ENCODE data around the gene NDUFC1. TPM values are rescaled to one million over a fixed set of nuclear protein-coding genes. Genes with fewer than 3 reads are reported as not detected.
A peak's percentile ranks its signal among the peaks of the same experiment; 100 is the strongest.
"Not testable (repeated sequence)": the region's sequence is repeated elsewhere in the genome, so short reads cannot be mapped to it uniquely, and the experiment has no call there.

Gene NDUFC1
- total RNA-seq, 1 donor from 2014 or later: 19.4 TPM

DNA sequence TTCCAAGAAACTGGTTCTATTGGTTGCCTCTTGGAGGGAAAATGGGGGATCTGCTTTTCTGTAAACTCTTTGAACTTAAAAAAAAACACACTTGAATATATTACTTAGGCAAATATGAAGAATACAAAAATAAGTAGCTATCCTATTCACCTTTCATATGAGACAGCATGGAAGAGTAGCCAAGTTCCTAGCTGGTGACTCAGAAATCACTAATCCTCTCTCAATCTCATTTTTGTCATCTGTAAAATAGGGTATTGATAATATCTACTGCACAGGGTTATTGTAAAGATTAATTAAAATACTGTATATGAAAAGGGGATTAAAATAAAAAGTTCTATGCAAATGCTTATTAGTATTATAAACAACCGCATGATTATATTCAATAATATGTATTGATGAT lies 35.0 kb downstream of the NDUFC1 start:
- peak overlapping the region; percentile 20 for H3K27ac Mint-ChIP-seq (ENCODE audit: unreplicated experiment)

DNA sequence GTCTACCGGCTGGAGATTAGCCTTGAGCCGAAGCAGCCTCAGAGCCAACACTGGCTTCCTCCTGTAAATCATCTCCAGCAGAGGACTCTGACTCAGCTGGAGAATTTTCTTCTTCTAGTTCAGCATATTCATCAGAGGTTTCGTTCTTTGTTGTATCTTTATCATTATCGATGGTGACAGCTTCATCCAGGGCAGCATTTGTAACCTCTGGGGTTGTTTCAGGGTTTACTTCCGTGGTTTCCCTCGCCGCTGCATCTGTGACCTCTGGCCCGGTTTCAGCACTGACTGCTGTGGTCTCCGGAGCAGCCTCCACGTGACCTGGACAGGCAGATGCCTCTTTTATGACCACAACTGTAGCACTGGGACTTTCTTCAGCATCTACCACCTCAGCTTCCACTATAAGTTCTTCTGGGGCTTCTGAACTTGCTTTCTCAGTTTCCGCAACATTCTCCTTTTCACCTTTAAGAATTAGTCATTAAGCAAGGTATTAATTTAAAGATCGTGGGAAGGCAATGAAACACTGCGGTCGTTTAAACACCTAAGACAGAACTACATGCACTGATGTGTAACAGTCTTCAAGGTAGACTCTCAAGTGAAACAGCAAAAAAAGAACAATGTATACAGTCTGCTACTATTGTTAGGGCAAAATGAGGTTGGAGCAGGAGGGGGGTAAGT lies 35.6 kb downstream of the NDUFC1 start:
- Mint-ChIP-seq H3K4me1 (ENCODE audit: low read depth, unreplicated experiment) (peaks cover 6% of the 10 kb centered on the region), H3K27ac (ENCODE audit: unreplicated experiment) (peak overlapping the region; percentile 20), H3K27me3 (ENCODE audit: unreplicated experiment) (no peaks in the 10 kb centered on the region), H3K36me3 (ENCODE audit: unreplicated experiment) (no peaks in the 10 kb centered on the region), H3K4me3 (ENCODE audit: unreplicated experiment) (peak overlapping the region; percentile 61), H3K9me3 (ENCODE audit: unreplicated experiment) (no peaks in the 10 kb centered on the region)
- TF ChIP-seq, protein P1, sequence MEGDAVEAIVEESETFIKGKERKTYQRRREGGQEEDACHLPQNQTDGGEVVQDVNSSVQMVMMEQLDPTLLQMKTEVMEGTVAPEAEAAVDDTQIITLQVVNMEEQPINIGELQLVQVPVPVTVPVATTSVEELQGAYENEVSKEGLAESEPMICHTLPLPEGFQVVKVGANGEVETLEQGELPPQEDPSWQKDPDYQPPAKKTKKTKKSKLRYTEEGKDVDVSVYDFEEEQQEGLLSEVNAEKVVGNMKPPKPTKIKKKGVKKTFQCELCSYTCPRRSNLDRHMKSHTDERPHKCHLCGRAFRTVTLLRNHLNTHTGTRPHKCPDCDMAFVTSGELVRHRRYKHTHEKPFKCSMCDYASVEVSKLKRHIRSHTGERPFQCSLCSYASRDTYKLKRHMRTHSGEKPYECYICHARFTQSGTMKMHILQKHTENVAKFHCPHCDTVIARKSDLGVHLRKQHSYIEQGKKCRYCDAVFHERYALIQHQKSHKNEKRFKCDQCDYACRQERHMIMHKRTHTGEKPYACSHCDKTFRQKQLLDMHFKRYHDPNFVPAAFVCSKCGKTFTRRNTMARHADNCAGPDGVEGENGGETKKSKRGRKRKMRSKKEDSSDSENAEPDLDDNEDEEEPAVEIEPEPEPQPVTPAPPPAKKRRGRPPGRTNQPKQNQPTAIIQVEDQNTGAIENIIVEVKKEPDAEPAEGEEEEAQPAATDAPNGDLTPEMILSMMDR (IDR thresholded peaks at IDR 0.05; ENCODE audit: partially characterized antibody, unreplicated experiment): no peak
- DNase-seq: peak; percentile 45

More for the DNA sequence above, 35.0 kb downstream of the NDUFC1 start:
- TF ChIP-seq, protein P1 (IDR thresholded peaks at IDR 0.05; ENCODE audit: partially characterized antibody, unreplicated experiment): no peak
- Mint-ChIP-seq H3K4me1 (ENCODE audit: low read depth, unreplicated experiment) (peaks cover 6% of the 10 kb centered on the region), H3K9me3 (ENCODE audit: unreplicated experiment) (no peaks in the 10 kb centered on the region), H3K36me3 (ENCODE audit: unreplicated experiment) (no peaks in the 10 kb centered on the region), H3K27me3 (ENCODE audit: unreplicated experiment) (no peaks in the 10 kb centered on the region), H3K4me3 (ENCODE audit: unreplicated experiment) (no peak overlapping the region)
- no peak for DNase-seq

DNA sequence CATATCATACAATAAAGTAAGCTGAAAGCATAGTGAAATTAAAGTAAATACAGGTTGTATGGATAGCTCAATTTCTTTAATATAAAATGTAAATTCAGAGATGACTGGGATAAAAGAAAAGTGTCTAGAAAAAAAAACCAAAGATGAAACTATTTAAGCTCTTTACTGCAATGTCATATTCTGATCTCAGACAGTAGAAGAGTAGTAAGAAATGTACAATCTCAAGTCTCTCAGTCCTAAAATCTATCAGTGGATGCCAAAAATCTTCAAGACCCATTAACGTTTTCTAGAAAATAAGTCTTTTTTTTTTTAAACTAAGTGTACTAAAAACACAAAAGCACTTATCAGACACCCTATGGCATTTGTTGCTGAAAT lies 36.1 kb downstream of the NDUFC1 start:
- H3K27me3 Mint-ChIP-seq (ENCODE audit: unreplicated experiment): no peaks in the 10 kb centered on the region
- TF ChIP-seq, protein P1 (IDR thresholded peaks at IDR 0.05; ENCODE audit: partially characterized antibody, unreplicated experiment): no peak
- peaks cover 6% of the 10 kb centered on the region for H3K4me1 Mint-ChIP-seq (ENCODE audit: low read depth, unreplicated experiment)
- no peaks in the 10 kb centered on the region for H3K36me3 Mint-ChIP-seq (ENCODE audit: unreplicated experiment)
- no peak for DNase-seq
- H3K9me3 Mint-ChIP-seq (ENCODE audit: unreplicated experiment): no peaks in the 10 kb centered on the region
- H3K27ac Mint-ChIP-seq (ENCODE audit: unreplicated experiment): no peak overlapping the region
- H3K4me3 Mint-ChIP-seq (ENCODE audit: unreplicated experiment): no peak overlapping the region

DNA sequence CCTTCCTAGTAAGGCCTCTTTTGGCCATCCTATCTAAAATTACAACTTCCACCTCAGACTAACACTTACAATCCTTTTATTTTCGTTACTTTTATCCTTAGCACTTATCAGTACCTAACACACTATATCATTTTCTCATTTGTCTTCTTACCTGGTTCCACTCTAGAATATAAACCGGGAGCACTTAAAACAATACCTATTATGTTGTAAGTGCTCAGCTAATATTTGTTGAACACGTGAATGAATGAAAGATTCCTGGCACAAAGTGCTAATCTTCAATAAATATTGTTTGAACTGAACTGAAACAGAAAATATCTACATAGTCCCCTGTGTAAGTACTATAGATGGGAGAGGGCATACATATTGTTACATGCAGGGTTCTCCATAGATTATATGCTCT lies 36.6 kb downstream of the NDUFC1 start:
- DNase-seq: no peak
- H3K9me3 Mint-ChIP-seq (ENCODE audit: unreplicated experiment): no peaks in the 10 kb centered on the region
- TF ChIP-seq, protein P1 (IDR thresholded peaks at IDR 0.05; ENCODE audit: partially characterized antibody, unreplicated experiment): no peak
- no peak overlapping the region for H3K27ac Mint-ChIP-seq (ENCODE audit: unreplicated experiment)
- peaks cover 6% of the 10 kb centered on the region for H3K4me1 Mint-ChIP-seq (ENCODE audit: low read depth, unreplicated experiment)
- no peaks in the 10 kb centered on the region for H3K27me3 Mint-ChIP-seq (ENCODE audit: unreplicated experiment)
- H3K36me3 Mint-ChIP-seq (ENCODE audit: unreplicated experiment): no peaks in the 10 kb centered on the region
- no peak overlapping the region for H3K4me3 Mint-ChIP-seq (ENCODE audit: unreplicated experiment)

DNA sequence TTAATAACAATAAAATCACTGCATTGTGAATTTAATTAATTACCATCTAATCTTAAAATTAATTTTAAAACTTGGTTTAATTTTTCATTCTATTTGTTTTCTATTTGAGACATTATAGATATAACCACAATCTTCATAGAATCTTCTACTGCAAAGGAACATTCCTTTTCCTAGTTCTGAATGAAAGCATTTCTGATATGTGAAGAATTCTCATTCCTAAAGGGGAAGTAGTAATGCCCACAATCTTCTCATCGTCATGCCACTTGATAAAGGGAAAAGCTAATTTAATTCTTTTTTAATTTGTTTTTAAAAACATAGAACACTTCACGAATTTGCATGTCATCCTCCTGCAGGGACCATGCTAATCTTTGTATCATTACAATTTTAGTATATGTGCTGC lies 45.9 kb downstream of the NDUFC1 start:
- no peak overlapping the region for H3K4me3 Mint-ChIP-seq (ENCODE audit: unreplicated experiment)
- H3K9me3 Mint-ChIP-seq (ENCODE audit: unreplicated experiment): no peaks in the 10 kb centered on the region
- TF ChIP-seq, protein P1 (IDR thresholded peaks at IDR 0.05; ENCODE audit: partially characterized antibody, unreplicated experiment): no peak
- no peak for DNase-seq
- H3K36me3 Mint-ChIP-seq (ENCODE audit: unreplicated experiment): no peaks in the 10 kb centered on the region
- no peak overlapping the region for H3K27ac Mint-ChIP-seq (ENCODE audit: unreplicated experiment)
- peaks cover 4% of the 10 kb centered on the region for H3K27me3 Mint-ChIP-seq (ENCODE audit: unreplicated experiment)
- H3K4me1 Mint-ChIP-seq (ENCODE audit: low read depth, unreplicated experiment): no peaks in the 10 kb centered on the region

DNA sequence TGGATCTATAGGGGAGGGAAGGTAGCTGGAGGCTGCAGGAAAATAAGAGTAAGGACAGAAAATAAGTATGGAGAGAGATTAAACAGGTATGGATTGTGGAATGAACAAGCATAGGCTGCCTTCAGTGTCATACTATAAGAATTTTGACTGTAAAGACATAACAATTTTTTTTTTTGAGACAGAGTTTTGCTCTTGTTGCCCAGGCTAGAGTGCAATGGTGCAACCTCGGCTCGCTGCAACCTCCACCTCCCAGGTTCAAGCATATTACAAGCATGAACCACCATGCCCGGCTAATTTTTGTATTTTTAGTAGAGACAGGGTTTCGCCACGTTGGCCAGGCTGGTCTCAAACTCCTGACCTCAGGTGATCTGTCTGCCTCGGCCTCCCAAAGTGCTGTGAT lies 46.7 kb downstream of the NDUFC1 start:
- not testable (repeated sequence) for DNase-seq; H3K27me3 Mint-ChIP-seq (ENCODE audit: unreplicated experiment); H3K9me3 Mint-ChIP-seq (ENCODE audit: unreplicated experiment); H3K36me3 Mint-ChIP-seq (ENCODE audit: unreplicated experiment); H3K4me1 Mint-ChIP-seq (ENCODE audit: low read depth, unreplicated experiment); H3K4me3 Mint-ChIP-seq (ENCODE audit: unreplicated experiment); H3K27ac Mint-ChIP-seq (ENCODE audit: unreplicated experiment)
